Activated B cell treated with CpG ODN at 0.5 μM for 24 hours (primary cell): ENCODE results near the gene ZNRF4. TPM values are rescaled to one million over a fixed set of nuclear protein-coding genes. Genes with fewer than 3 reads are reported as not detected.

Experiments
- ATAC-seq: fragments of 200-7000 bp; cut with Tn5 transposase; one replicate; pipeline ENCODE4 v1.10.0; 2021; ENCODE audit warnings: low read depth, mild to moderate bottlenecking, moderate library complexity
- CTCF ChIA-PET: fragments of 350-600 bp; sonication (Branson Sonifier 250); formaldehyde crosslinking; loops from one replicate; lab custom pipeline; 2021; ENCODE audit warnings: antibody characterized with exemption; lab: Charles Lee
- POLR2A ChIA-PET: fragments of 350-600 bp; sonication (Branson Sonifier 250); formaldehyde crosslinking; loops from one replicate; lab custom pipeline; 2021; ENCODE audit warnings: antibody characterized with exemption; lab: Charles Lee
- DNase-seq: peaks from one replicate; pipeline ENCODE4 v3.0.0; 2022
- H3K27ac Mint-ChIP-seq: one replicate; pipeline ENCODE4 v1.8.0; 2020; ENCODE audit warnings: mixed read lengths
- H3K27me3 Mint-ChIP-seq: one replicate; pipeline ENCODE4 v1.8.0; 2021; ENCODE audit warnings: mixed read lengths
- H3K36me3 Mint-ChIP-seq: one replicate; pipeline ENCODE4 v1.8.0; 2021; ENCODE audit warnings: low read depth, mixed read lengths
- H3K4me1 Mint-ChIP-seq: one replicate; pipeline ENCODE4 v1.8.0; 2021; ENCODE audit warnings: mixed read lengths
- H3K4me3 Mint-ChIP-seq: one replicate; pipeline ENCODE4 v1.8.0; 2020; ENCODE audit warnings: mild to moderate bottlenecking, mixed read lengths
- H3K9me3 Mint-ChIP-seq: one replicate; pipeline ENCODE4 v1.8.0; 2020; ENCODE audit warnings: mixed read lengths
- intact Hi-C: fragments of 100-400 bp; cut with micrococcal nuclease; formaldehyde crosslinking; loops from one replicate; pipeline ENCODE4 v1.15.1; 2024
- total RNA-seq: library from RNA; stranded (reverse); gene quantifications from 2 replicates; pipeline ENCODE4 v1.2.3, GENCODE V29; 2022
- TF ChIP-seq, protein P1 (sequence below): fragments of 200-600 bp; IDR thresholded peaks from one replicate; pipeline ENCODE4 v1.8.0; 2022; ENCODE audit warnings: antibody characterized with exemption, mild to moderate bottlenecking

ZNRF4 gene
- total RNA-seq, 1 donor from 2014 or later = not detected

DNA sequence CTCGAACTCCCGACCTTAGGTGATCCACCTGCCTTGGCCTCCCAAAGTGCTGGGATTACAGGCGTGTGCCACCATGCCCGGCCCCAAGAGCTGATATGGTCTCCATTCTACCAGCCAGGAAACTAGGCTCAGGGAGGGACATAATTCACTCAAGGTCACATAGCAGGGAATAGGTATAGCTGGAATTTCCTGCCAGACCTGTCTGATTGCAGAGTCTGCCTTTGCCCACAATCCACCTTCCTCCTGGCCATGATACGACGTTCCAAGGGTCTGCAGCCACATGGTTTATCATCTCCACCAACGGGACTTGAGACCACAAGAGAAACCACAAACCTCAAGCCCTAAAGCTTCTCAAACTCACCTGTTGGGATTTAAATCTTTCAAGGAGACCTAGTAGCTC lies 32.0 kb downstream of the ZNRF4 start:
- Mint-ChIP-seq H3K27ac (no peak overlapping the region), H3K36me3 (no peaks in the 10 kb centered on the region), H3K27me3 (peaks cover 36% of the 10 kb centered on the region), H3K4me1 (no peaks in the 10 kb centered on the region), H3K4me3 (no peak overlapping the region), H3K9me3 (peaks cover 2% of the 10 kb centered on the region)
- DNase-seq = no peak
- ChIA-PET CTCF (no interaction called here), POLR2A (no interaction called here)
- no peak for ATAC-seq
- intact Hi-C loops = no loop called here
- TF ChIP-seq, protein P1, sequence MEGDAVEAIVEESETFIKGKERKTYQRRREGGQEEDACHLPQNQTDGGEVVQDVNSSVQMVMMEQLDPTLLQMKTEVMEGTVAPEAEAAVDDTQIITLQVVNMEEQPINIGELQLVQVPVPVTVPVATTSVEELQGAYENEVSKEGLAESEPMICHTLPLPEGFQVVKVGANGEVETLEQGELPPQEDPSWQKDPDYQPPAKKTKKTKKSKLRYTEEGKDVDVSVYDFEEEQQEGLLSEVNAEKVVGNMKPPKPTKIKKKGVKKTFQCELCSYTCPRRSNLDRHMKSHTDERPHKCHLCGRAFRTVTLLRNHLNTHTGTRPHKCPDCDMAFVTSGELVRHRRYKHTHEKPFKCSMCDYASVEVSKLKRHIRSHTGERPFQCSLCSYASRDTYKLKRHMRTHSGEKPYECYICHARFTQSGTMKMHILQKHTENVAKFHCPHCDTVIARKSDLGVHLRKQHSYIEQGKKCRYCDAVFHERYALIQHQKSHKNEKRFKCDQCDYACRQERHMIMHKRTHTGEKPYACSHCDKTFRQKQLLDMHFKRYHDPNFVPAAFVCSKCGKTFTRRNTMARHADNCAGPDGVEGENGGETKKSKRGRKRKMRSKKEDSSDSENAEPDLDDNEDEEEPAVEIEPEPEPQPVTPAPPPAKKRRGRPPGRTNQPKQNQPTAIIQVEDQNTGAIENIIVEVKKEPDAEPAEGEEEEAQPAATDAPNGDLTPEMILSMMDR = no peak

DNA sequence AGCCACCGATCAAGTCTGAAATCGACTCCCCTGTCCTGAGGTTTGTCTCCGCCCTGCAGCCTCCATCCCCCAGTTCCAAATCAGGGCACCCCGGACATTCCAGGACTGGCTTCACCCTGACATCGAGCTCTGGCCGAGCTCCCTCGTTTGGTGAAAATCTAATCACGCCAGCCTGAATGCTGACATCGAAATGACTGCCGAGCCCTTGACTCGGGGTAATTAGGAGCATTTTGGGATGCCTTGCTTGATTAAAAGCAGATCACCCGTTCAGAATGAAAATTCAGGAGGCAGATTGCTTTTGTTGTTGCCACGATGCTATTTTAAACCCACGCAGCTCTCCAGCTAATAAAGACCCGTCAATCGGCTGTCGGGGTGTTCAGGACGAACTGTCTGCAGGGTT lies 34.3 kb downstream of the ZNRF4 start:
- CTCF ChIA-PET = no interaction called here

DNA sequence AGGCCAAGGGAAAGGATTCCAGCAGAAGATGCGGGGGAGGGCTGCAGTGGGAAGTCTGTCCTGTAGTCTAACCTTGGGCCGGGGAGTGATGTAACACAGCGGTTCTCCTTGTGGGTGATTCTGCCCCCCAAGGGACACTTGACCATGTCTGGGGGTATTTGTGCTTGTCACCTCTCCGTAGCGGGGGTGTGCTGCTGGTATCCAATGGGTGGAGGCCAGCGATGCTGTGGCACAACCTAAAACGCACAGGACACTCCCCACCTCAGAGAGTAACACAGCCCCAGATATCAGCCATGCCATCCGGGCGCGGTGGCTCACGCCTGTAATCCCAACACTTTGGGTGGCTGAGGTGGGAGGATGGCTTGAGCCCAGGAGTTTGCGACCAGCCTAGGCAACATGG lies 36.3 kb downstream of the ZNRF4 start:
- ChIA-PET CTCF (no interaction called here), POLR2A (no interaction called here)
- TF ChIP-seq, protein P1 = no peak
- H3K27me3 Mint-ChIP-seq = peaks cover 49% of the 10 kb centered on the region
- H3K36me3 Mint-ChIP-seq = no peaks in the 10 kb centered on the region
- no peak overlapping the region for H3K4me3 Mint-ChIP-seq
- no peaks in the 10 kb centered on the region for H3K9me3 Mint-ChIP-seq
- ATAC-seq (no peak), DNase-seq (no peak)
- no peak overlapping the region for H3K27ac Mint-ChIP-seq
- intact Hi-C loops = no loop called here
- no peaks in the 10 kb centered on the region for H3K4me1 Mint-ChIP-seq

More for the DNA sequence above, 34.3 kb downstream of the ZNRF4 start:
- H3K4me3 Mint-ChIP-seq = no peak overlapping the region
- ATAC-seq = no peak
- peaks cover 44% of the 10 kb centered on the region for H3K27me3 Mint-ChIP-seq
- H3K4me1 Mint-ChIP-seq = no peaks in the 10 kb centered on the region
- no peak for DNase-seq
- POLR2A ChIA-PET = interaction anchor here (0.6 kb wide), 1 partner anchor 214 kb away, joined by 4 read pairs; no protein-coding TSS in a partner anchor
- intact Hi-C loops = no loop called here
- H3K36me3 Mint-ChIP-seq = no peaks in the 10 kb centered on the region
- TF ChIP-seq, protein P1 = no peak
- H3K27ac Mint-ChIP-seq = no peak overlapping the region
- H3K9me3 Mint-ChIP-seq = no peaks in the 10 kb centered on the region

DNA sequence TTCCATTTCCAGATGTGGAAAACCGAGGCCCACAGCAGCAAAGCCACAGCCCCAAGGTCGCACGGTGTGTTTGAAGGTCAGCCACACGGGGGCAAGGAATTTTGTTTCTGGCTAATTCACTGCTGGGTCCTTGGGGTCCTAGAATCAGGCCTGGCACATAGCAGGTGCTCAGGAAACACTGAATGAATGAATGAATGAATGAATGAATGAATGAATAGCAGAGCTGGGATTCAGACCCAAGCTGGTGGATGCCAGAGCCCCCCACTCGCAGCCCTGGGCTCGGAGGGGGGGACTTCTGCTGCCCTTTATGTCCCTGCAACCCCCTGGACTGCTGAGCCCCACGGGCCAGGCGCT lies 37.0 kb downstream of the ZNRF4 start:
- Mint-ChIP-seq H3K9me3 (no peaks in the 10 kb centered on the region), H3K36me3 (no peaks in the 10 kb centered on the region), H3K27me3 (peaks cover 54% of the 10 kb centered on the region), H3K4me3 (no peak overlapping the region), H3K4me1 (no peaks in the 10 kb centered on the region), H3K27ac (no peak overlapping the region)
- intact Hi-C loops = no loop called here
- DNase-seq = no peak
- ChIA-PET POLR2A (no interaction called here), CTCF (no interaction called here)
- no peak for ATAC-seq
- TF ChIP-seq, protein P1 = no peak

DNA sequence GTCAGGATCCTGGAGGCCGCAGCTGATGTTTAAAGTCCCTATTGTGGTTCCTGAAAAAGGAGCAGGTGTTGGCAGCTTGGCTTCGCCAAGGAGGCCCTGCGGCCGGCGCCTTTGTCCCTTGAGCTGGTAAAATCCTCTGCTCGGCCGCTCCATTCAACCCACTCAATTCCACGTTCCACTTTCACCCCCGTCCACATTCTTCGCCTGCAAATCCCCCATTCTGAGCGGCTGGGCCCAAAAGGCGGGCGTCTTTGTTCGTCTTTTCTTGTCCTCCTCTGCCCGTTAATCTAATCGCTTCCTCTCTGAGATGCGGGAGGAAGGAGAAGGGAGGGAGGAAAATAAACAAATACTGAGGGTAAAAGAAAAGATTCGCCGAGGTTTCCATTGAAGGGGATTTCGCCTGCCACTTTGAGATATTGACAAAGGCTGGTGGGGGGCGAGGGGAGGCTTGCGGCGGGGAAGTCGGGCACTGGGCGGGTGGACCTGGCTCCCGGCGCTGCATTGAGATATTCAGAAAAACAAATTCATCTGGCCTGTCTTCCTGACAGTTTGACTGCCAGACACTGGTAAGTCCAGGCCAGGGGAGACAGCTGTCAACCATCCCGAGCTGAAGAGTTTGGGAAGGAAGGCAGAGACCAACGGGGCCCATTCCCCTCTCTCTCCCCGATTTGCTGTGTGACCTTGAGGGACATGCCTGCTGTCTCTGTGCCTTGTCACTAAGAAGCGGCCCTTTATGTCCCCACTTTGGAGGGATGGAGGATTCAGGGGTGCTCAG lies 37.6 kb downstream of the ZNRF4 start:
- ChIA-PET CTCF (no interaction called here), POLR2A (no interaction called here)
- TF ChIP-seq, protein P1 = no peak
- Mint-ChIP-seq H3K4me1 (no peaks in the 10 kb centered on the region), H3K27me3 (peaks cover 56% of the 10 kb centered on the region), H3K27ac (no peak overlapping the region), H3K9me3 (no peaks in the 10 kb centered on the region), H3K36me3 (no peaks in the 10 kb centered on the region), H3K4me3 (no peak overlapping the region)
- ATAC-seq (no peak), DNase-seq (no peak)
- intact Hi-C loops = no loop called here
